Body of pancreas (tissue), 4 donors: ENCODE measurements around the gene FAM193B. TPM values are rescaled to one million over a fixed set of nuclear protein-coding genes. Genes with fewer than 3 reads are reported as not detected.
A peak's percentile ranks its signal among the peaks of the same experiment; 100 is the strongest.

ENCODE experiments used
- ATAC-seq: fragments of 150-250 bp; one replicate; pipeline ENCODE4 v1.9.1; 2016
- DNase-seq, 4 donors: peaks; one replicate each; pipeline ENCODE4 v3.0.0-alpha.2; 2019
- H3K27ac ChIP-seq, 4 donors: fragments of 200-600 bp; sonication (generic); 1 replicate in 3 of 4; 2 replicates in 1 of 4; pipeline versions ENCODE4 v1.5.1 to v1.6.1; 2016 to 2019; ENCODE audit warnings: mild to moderate bottlenecking in 1 of 4, mixed read lengths in 1 of 4, moderate library complexity in 1 of 4
- H3K27me3 ChIP-seq, 2 donors: fragments of 200-600 bp; sonication (generic); one replicate each; pipeline ENCODE4 v1.6.0; 2016; ENCODE audit warnings: mild to moderate bottlenecking in 1 of 2
- H3K36me3 ChIP-seq, 2 donors: fragments of 200-600 bp; sonication (generic); replicated peaks in 1 of 2; 2 replicates each; pipeline ENCODE4 v1.5.1; 2016; ENCODE audit warnings: low read depth in 2 of 2; ENCODE audit not compliant: insufficient read depth in 1 of 2
- H3K4me1 ChIP-seq: fragments of 200-600 bp; sonication (generic); one replicate; pipeline ENCODE4 v1.6.0; 2016
- H3K4me3 ChIP-seq, 2 donors: fragments of 200-600 bp; sonication (generic); 1 replicate in 1 of 2; 2 replicates in 1 of 2; pipeline ENCODE4 v1.5.1; 2016 to 2019
- H3K9me3 ChIP-seq, 3 donors: fragments of 200-600 bp; sonication (generic); 1 replicate in 2 of 3; 2 replicates in 1 of 3; pipeline ENCODE4 v1.5.1; 2016
- CTCF ChIP-seq, 7 experiments: fragments of 450-650 bp in 4 of 7; fragments of 200-600 bp in 3 of 7; sonication (generic) in 3 of 7; IDR thresholded peaks; one replicate each; pipeline ENCODE4 v1.5.1; 2016 to 2019; ENCODE audit warnings: antibody characterized with exemption in 7 of 7
- POLR2A ChIP-seq, 3 donors: fragments of 450-650 bp; IDR thresholded peaks; one replicate each; pipeline ENCODE4 v1.6.1; 2016; ENCODE audit warnings: antibody characterized with exemption in 3 of 3, mild to moderate bottlenecking in 2 of 3
- WGBS, 2 donors: methylation state at CpG; one replicate each; pipeline ENCODE4 v1.1.5; 2017; 5-methylcytosine and 5-hydroxymethylcytosine counted together
- intact Hi-C: fragments of 100-400 bp; cut with DNase I; formaldehyde crosslinking; loops from one replicate; pipeline ENCODE4 v1.15.1; 2023
- total RNA-seq, 2 donors: library from RNA; depleted of rRNA; stranded (reverse); fragments of >200 nt; gene quantifications; one replicate each; pipeline ENCODE4 v1.1.0, GENCODE V29; 2016

The FAM193B gene
- total RNA-seq, 2 donors from 2014 or later: 79.9 to 133 TPM

- H3K4me3 ChIP-seq: peak overlapping the region; percentile 83 to 84
- no peaks in the 10 kb centered on the region for H3K9me3 ChIP-seq
- ATAC-seq (peak; percentile 51), DNase-seq (peak; percentile 30 to 53 (median 47))
- H3K4me1 ChIP-seq: peaks cover 35% of the 10 kb centered on the region
- no peaks in the 10 kb centered on the region for H3K27me3 ChIP-seq
- WGBS, 2 donors: 0% methylated on average over 2 to 72 of the region's 72 CpGs
- peak overlapping the region; percentile 68 to 80 (median 76) for H3K27ac ChIP-seq
- intact Hi-C loops: no loop called here
- TF ChIP-seq CTCF (IDR thresholded peaks at IDR 0.05) (no peak), POLR2A (IDR thresholded peaks at IDR 0.05) (peak in 1 of 3 donors; percentile 15)
- no peaks in the 10 kb centered on the region for H3K36me3 ChIP-seq
Observed at GRCh38 chr5:177553671-177554429, 513 bp downstream of the FAM193B start.

GRCh38 chr5:177552839-177553455 is 1.4 kb downstream of the FAM193B start:
- intact Hi-C loops: no loop called here
- ATAC-seq (no peak), DNase-seq (no peak)
- TF ChIP-seq CTCF (IDR thresholded peaks at IDR 0.05): no peak
- TF ChIP-seq POLR2A (IDR thresholded peaks at IDR 0.05): no peak
- peak overlapping the region in 2 of 4 donors; percentile 73 to 80 for H3K27ac ChIP-seq
- H3K36me3 ChIP-seq: no peaks in the 10 kb centered on the region
- no peaks in the 10 kb centered on the region for H3K9me3 ChIP-seq
- peak overlapping the region in 1 of 2 donors; percentile 84 for H3K4me3 ChIP-seq
- no peaks in the 10 kb centered on the region for H3K27me3 ChIP-seq
- H3K4me1 ChIP-seq: peaks cover 44% of the 10 kb centered on the region
- 41 to 60% methylated on average over 10 to 16 of the region's 16 CpGs for WGBS, 2 donors

- no peak for ATAC-seq
- Histone ChIP-seq H3K27ac (no peak overlapping the region), H3K4me3 (no peak overlapping the region), H3K4me1 (peaks cover 56% of the 10 kb centered on the region), H3K36me3 (no peaks in the 10 kb centered on the region), H3K9me3 (no peaks in the 10 kb centered on the region), H3K27me3 (no peaks in the 10 kb centered on the region)
- intact Hi-C loops: no loop called here
- TF ChIP-seq CTCF (IDR thresholded peaks at IDR 0.05): no peak
- TF ChIP-seq POLR2A (IDR thresholded peaks at IDR 0.05): no peak
- DNase-seq: no peak
- 80 to 82% methylated on average over 1 of the region's 1 CpG for WGBS, 2 donors
Observed at GRCh38 chr5:177550122-177550521, 4.2 kb downstream of the FAM193B start.

GRCh38 chr5:177548495-177548894 is 5.9 kb downstream of the FAM193B start:
- TF ChIP-seq CTCF (IDR thresholded peaks at IDR 0.05) (no peak), POLR2A (IDR thresholded peaks at IDR 0.05) (no peak)
- intact Hi-C loops: no loop called here
- no peak for DNase-seq
- H3K27ac ChIP-seq: peak overlapping the region in 2 of 4 donors; percentile 35 to 62
- H3K4me1 ChIP-seq: peaks cover 60% of the 10 kb centered on the region
- H3K36me3 ChIP-seq: no peaks in the 10 kb centered on the region
- H3K9me3 ChIP-seq: no peaks in the 10 kb centered on the region
- 21 to 25% methylated on average over 1 of the region's 1 CpG for WGBS, 2 donors
- ATAC-seq: peak; percentile 23
- no peaks in the 10 kb centered on the region for H3K27me3 ChIP-seq
- H3K4me3 ChIP-seq: no peak overlapping the region
